Keratinocyte (primary cell): ENCODE data around the gene SCN9A.
"Not testable (repeated sequence)": the region's sequence is repeated elsewhere in the genome, so short reads cannot be mapped to it uniquely, and the experiment has no call there.

Source experiments
- EZH2 ChIP-seq: IDR thresholded peaks from one replicate; pipeline ENCODE4 v1.6.1; 2012; ENCODE audit warnings: inconsistent platforms, mild to moderate bottlenecking, low read length, moderate library complexity
- TF ChIP-seq, protein P1 (sequence below), 3 experiments: IDR thresholded peaks in 1 of 3; conservative IDR thresholded peaks in 1 of 3; optimal IDR thresholded peaks in 1 of 3; 2 replicates in 2 of 3; 3 replicates in 1 of 3; pipeline versions ENCODE3 to v1.5.1; 2011; ENCODE audit warnings: low read length in 3 of 3, mild to moderate bottlenecking in 3 of 3, moderate library complexity in 2 of 3, control low read depth in 1 of 3, inconsistent platforms in 1 of 3; ENCODE audit not compliant: insufficient read depth in 2 of 3; ENCODE audit errors: extremely low read depth in 1 of 3

GRCh38 chr2:166407746-166408145, 32.0 kb upstream of the SCN9A start:
- TF ChIP-seq, protein P1, sequence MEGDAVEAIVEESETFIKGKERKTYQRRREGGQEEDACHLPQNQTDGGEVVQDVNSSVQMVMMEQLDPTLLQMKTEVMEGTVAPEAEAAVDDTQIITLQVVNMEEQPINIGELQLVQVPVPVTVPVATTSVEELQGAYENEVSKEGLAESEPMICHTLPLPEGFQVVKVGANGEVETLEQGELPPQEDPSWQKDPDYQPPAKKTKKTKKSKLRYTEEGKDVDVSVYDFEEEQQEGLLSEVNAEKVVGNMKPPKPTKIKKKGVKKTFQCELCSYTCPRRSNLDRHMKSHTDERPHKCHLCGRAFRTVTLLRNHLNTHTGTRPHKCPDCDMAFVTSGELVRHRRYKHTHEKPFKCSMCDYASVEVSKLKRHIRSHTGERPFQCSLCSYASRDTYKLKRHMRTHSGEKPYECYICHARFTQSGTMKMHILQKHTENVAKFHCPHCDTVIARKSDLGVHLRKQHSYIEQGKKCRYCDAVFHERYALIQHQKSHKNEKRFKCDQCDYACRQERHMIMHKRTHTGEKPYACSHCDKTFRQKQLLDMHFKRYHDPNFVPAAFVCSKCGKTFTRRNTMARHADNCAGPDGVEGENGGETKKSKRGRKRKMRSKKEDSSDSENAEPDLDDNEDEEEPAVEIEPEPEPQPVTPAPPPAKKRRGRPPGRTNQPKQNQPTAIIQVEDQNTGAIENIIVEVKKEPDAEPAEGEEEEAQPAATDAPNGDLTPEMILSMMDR (optimal IDR thresholded peaks at IDR 0.05 in 1 of 3, IDR thresholded peaks at IDR 0.05 in 1 of 3, conservative IDR thresholded peaks at IDR 0.05 in 1 of 3; ENCODE audit: extremely low read depth in 1 of 3, insufficient read depth in 2 of 3, low read length in 3 of 3), result not testable (repeated sequence)
- not testable (repeated sequence) for TF ChIP-seq EZH2
